CD4-positive, CD25-positive, alpha-beta regulatory T cell (primary cell): Measurements from ENCODE around the gene DLL4. TPM values are rescaled to one million over a fixed set of nuclear protein-coding genes. Genes with fewer than 3 reads are reported as not detected.
A peak's percentile ranks its signal among the peaks of the same experiment; 100 is the strongest.

Experiments used
- ATAC-seq, 2 donors: fragments of 150-1000 bp; cut with Tn5 transposase; one replicate each; pipeline ENCODE4 v1.10.0; 2021; ENCODE audit warnings: low read depth in 2 of 2, moderate number of reproducible peaks in 2 of 2, moderate library complexity in 1 of 2
- DNase-seq, 3 donors: peaks; one replicate each; pipeline versions ENCODE4 v3.0.0 to v3.0.0-alpha.2; 2012 to 2022; ENCODE audit warnings: mixed read lengths in 1 of 3
- H3K27ac ChIP-seq: one replicate; pipeline ENCODE4 v1.7.0; 2013; ENCODE audit warnings: mild to moderate bottlenecking, low read length; ENCODE audit not compliant: insufficient read depth, poor library complexity, severe bottlenecking
- H3K27me3 ChIP-seq: one replicate; pipeline ENCODE4 v1.7.0; 2013; ENCODE audit warnings: low read length; ENCODE audit not compliant: control insufficient read depth, insufficient read depth
- H3K36me3 ChIP-seq: one replicate; pipeline ENCODE4 v1.7.0; 2013; ENCODE audit warnings: mild to moderate bottlenecking, low read length, moderate library complexity; ENCODE audit not compliant: control insufficient read depth, insufficient read depth
- H3K4me1 ChIP-seq: 2 replicates; pipeline ENCODE4 v1.7.0; 2013; ENCODE audit warnings: mild to moderate bottlenecking, low read length; ENCODE audit not compliant: insufficient read depth, control insufficient read depth, poor library complexity, severe bottlenecking
- H3K4me3 ChIP-seq: one replicate; pipeline ENCODE4 v1.7.0; 2013; ENCODE audit warnings: low read depth, mild to moderate bottlenecking, low read length, moderate library complexity
- H3K9me3 ChIP-seq, 2 experiments: 1 replicate in 1 of 2; 2 replicates in 1 of 2; pipeline ENCODE4 v1.7.0; 2013; ENCODE audit warnings: low read length in 2 of 2, mild to moderate bottlenecking in 1 of 2, moderate library complexity in 1 of 2; ENCODE audit not compliant: control insufficient read depth in 2 of 2
- H3K27ac Mint-ChIP-seq, 3 donors: one replicate each; pipeline ENCODE4 v1.8.0; 2020 to 2022; ENCODE audit warnings: mild to moderate bottlenecking in 3 of 3, mixed read lengths in 3 of 3, moderate library complexity in 2 of 3
- H3K27me3 Mint-ChIP-seq: one replicate; pipeline ENCODE4 v1.8.0; 2022; ENCODE audit warnings: mild to moderate bottlenecking, mixed read lengths
- H3K36me3 Mint-ChIP-seq: one replicate; pipeline ENCODE4 v1.8.0; 2020; ENCODE audit warnings: mixed read lengths
- H3K4me1 Mint-ChIP-seq, 4 donors: one replicate each; pipeline ENCODE4 v1.8.0; 2020 to 2022; ENCODE audit warnings: mixed read lengths in 4 of 4, mild to moderate bottlenecking in 1 of 4
- H3K4me3 Mint-ChIP-seq, 4 donors: one replicate each; pipeline ENCODE4 v1.8.0; 2020 to 2022; ENCODE audit warnings: mild to moderate bottlenecking in 4 of 4, mixed read lengths in 4 of 4, moderate library complexity in 3 of 4
- H3K9me3 Mint-ChIP-seq, 7 donors: one replicate each; pipeline ENCODE4 v1.8.0; 2020 to 2022; ENCODE audit warnings: mixed read lengths in 7 of 7, mild to moderate bottlenecking in 3 of 7, moderate library complexity in 2 of 7
- polyA plus RNA-seq, 4 donors: library from polyadenylated mRNA; unstranded; fragments of 300-500 nt; fragmentation: Illumina TruSeq; gene quantifications; one replicate each; pipeline ENCODE4 v1.2.3, GENCODE V29; 2021
- total RNA-seq: library from RNA; stranded (reverse); gene quantifications from one replicate; pipeline ENCODE4 v1.2.3, GENCODE V29; 2022

The DLL4 gene
- total and polyA plus RNA-seq, 5 donors from 2014 or later = not detected

- H3K36me3 ChIP-seq = no peaks in the 10 kb centered on the region
- peaks cover 50% of the 10 kb centered on the region for H3K4me1 ChIP-seq
- Mint-ChIP-seq H3K27ac (no peak overlapping the region), H3K9me3 (peaks cover 0 to 5% (median 0%) of the 10 kb centered on the region in 7 donors), H3K27me3 (peaks cover 47% of the 10 kb centered on the region), H3K36me3 (no peaks in the 10 kb centered on the region), H3K4me1 (peaks cover 0 to 41% (median 21%) of the 10 kb centered on the region in 4 donors), H3K4me3 (peak overlapping the region in 1 of 4 donors; percentile 83)
- no peaks in the 10 kb centered on the region for H3K9me3 ChIP-seq
- no peak overlapping the region for H3K27ac ChIP-seq
- ATAC-seq = no peak
- peaks cover 5% of the 10 kb centered on the region for H3K27me3 ChIP-seq
- H3K4me3 ChIP-seq = no peak overlapping the region
- no peak for DNase-seq
These were observed 3.7 kb upstream of the DLL4 start for GRCh38 chr15:40925495-40925862.

- H3K4me1 ChIP-seq = peaks cover 55% of the 10 kb centered on the region
- peaks cover 6% of the 10 kb centered on the region for H3K27me3 ChIP-seq
- Mint-ChIP-seq H3K27me3 (peaks cover 53% of the 10 kb centered on the region), H3K4me1 (peaks cover 0 to 47% (median 24%) of the 10 kb centered on the region in 4 donors), H3K4me3 (peak overlapping the region in 3 of 4 donors; percentile 21 to 65 (median 38)), H3K36me3 (no peaks in the 10 kb centered on the region), H3K27ac (no peak overlapping the region), H3K9me3 (peaks cover 0 to 5% (median 0%) of the 10 kb centered on the region in 7 donors)
- peak in 1 of 3 donors; percentile 20 for DNase-seq
- H3K27ac ChIP-seq = no peak overlapping the region
- no peaks in the 10 kb centered on the region for H3K36me3 ChIP-seq
- H3K4me3 ChIP-seq = no peak overlapping the region
- H3K9me3 ChIP-seq = no peaks in the 10 kb centered on the region
- ATAC-seq = no peak
These were observed 3.1 kb upstream of the DLL4 start for GRCh38 chr15:40925863-40926658.

- peaks cover 13% of the 10 kb centered on the region for H3K27me3 ChIP-seq
- DNase-seq = no peak
These were observed 2.3 kb upstream of the DLL4 start for GRCh38 chr15:40926659-40927494.

GRCh38 chr15:40927495-40927872, 1.7 kb upstream of the DLL4 start:
- peaks cover 57% of the 10 kb centered on the region for H3K4me1 ChIP-seq
- no peaks in the 10 kb centered on the region for H3K9me3 ChIP-seq
- peaks cover 13% of the 10 kb centered on the region for H3K27me3 ChIP-seq
- Mint-ChIP-seq H3K4me1 (peaks cover 0 to 61% (median 26%) of the 10 kb centered on the region in 4 donors), H3K4me3 (peak overlapping the region; percentile 62 to 83 (median 72)), H3K27ac (no peak overlapping the region), H3K27me3 (peaks cover 67% of the 10 kb centered on the region), H3K9me3 (peaks cover 0 to 5% (median 0%) of the 10 kb centered on the region in 7 donors), H3K36me3 (no peaks in the 10 kb centered on the region)
- H3K4me3 ChIP-seq = no peak overlapping the region
- H3K27ac ChIP-seq = no peak overlapping the region
- ATAC-seq = no peak
- H3K36me3 ChIP-seq = no peaks in the 10 kb centered on the region
- no peak for DNase-seq

More at GRCh38 chr15:40926659-40927494, 2.3 kb upstream of the DLL4 start:
- Mint-ChIP-seq H3K27me3 (peaks cover 61% of the 10 kb centered on the region), H3K27ac (no peak overlapping the region), H3K9me3 (peaks cover 0 to 5% (median 0%) of the 10 kb centered on the region in 7 donors), H3K4me3 (peak overlapping the region; percentile 62 to 83 (median 72)), H3K36me3 (no peaks in the 10 kb centered on the region), H3K4me1 (peaks cover 0 to 55% (median 26%) of the 10 kb centered on the region in 4 donors)
- Histone ChIP-seq H3K4me3 (no peak overlapping the region), H3K4me1 (peaks cover 57% of the 10 kb centered on the region), H3K36me3 (no peaks in the 10 kb centered on the region), H3K27ac (no peak overlapping the region), H3K9me3 (no peaks in the 10 kb centered on the region)
- no peak for ATAC-seq

- DNase-seq (peak in 1 of 3 donors; percentile 16), ATAC-seq (no peak)
- peaks cover 73% of the 10 kb centered on the region for H3K27me3 Mint-ChIP-seq
- Histone ChIP-seq H3K4me3 (peak overlapping the region; percentile 37), H3K4me1 (peaks cover 57% of the 10 kb centered on the region), H3K36me3 (no peaks in the 10 kb centered on the region), H3K27ac (no peak overlapping the region), H3K9me3 (no peaks in the 10 kb centered on the region), H3K27me3 (peaks cover 13% of the 10 kb centered on the region)
- H3K9me3 Mint-ChIP-seq = peaks cover 0 to 5% (median 0%) of the 10 kb centered on the region in 7 donors
- peak overlapping the region; percentile 82 to 86 (median 84) for H3K4me3 Mint-ChIP-seq
- H3K4me1 Mint-ChIP-seq = peaks cover 0 to 61% (median 26%) of the 10 kb centered on the region in 4 donors
- H3K27ac Mint-ChIP-seq = no peak overlapping the region
- H3K36me3 Mint-ChIP-seq = no peaks in the 10 kb centered on the region
These were observed 1.0 kb upstream of the DLL4 start for GRCh38 chr15:40927873-40928806.

GRCh38 chr15:40929660-40930429, 705 bp downstream of the DLL4 start:
- no peaks in the 10 kb centered on the region for H3K36me3 ChIP-seq
- Mint-ChIP-seq H3K36me3 (no peaks in the 10 kb centered on the region), H3K4me3 (peak overlapping the region; percentile 76 to 85 (median 82)), H3K4me1 (peaks cover 0 to 61% (median 29%) of the 10 kb centered on the region in 4 donors), H3K9me3 (peaks cover 0 to 5% (median 0%) of the 10 kb centered on the region in 7 donors), H3K27me3 (peaks cover 82% of the 10 kb centered on the region), H3K27ac (no peak overlapping the region)
- DNase-seq (no peak), ATAC-seq (no peak)
- peaks cover 57% of the 10 kb centered on the region for H3K4me1 ChIP-seq
- no peak overlapping the region for H3K27ac ChIP-seq
- peaks cover 13% of the 10 kb centered on the region for H3K27me3 ChIP-seq
- H3K4me3 ChIP-seq = no peak overlapping the region
- no peaks in the 10 kb centered on the region for H3K9me3 ChIP-seq
